ENCODE results near the gene ITM2A.

Gene ITM2A

DNA sequence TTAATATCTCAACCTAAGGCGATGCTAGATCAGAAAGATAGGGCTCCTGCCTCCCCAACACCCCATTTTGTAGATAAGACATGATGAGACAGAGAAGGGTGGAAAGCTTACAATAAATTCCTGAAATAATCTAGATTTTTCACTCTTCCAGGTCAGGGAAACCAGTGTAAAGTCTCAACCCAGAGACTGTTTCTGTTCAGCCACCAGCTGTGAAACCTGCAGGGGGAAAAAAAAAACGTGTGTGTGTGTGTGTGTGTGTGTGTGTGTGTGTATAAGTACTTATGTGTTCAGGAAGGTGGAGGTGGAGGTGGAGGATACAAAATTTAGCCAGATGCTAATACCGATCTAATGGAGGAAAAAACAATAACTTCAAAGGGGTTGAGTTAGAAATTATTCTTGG is 773 bp upstream of the ITM2A start:
- no peak overlapping the region for H3K4me3 ChIP-seq (ENCODE audit: low read depth, low read length)

GRCh38 chrX:79366556-79366872 is 620 bp downstream of the ITM2A start:
- DNase-seq (ENCODE audit: low read depth) = no peak
- TF ChIP-seq, protein P1, sequence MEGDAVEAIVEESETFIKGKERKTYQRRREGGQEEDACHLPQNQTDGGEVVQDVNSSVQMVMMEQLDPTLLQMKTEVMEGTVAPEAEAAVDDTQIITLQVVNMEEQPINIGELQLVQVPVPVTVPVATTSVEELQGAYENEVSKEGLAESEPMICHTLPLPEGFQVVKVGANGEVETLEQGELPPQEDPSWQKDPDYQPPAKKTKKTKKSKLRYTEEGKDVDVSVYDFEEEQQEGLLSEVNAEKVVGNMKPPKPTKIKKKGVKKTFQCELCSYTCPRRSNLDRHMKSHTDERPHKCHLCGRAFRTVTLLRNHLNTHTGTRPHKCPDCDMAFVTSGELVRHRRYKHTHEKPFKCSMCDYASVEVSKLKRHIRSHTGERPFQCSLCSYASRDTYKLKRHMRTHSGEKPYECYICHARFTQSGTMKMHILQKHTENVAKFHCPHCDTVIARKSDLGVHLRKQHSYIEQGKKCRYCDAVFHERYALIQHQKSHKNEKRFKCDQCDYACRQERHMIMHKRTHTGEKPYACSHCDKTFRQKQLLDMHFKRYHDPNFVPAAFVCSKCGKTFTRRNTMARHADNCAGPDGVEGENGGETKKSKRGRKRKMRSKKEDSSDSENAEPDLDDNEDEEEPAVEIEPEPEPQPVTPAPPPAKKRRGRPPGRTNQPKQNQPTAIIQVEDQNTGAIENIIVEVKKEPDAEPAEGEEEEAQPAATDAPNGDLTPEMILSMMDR (IDR thresholded peaks at IDR 0.05; ENCODE audit: control insufficient read depth, extremely low read depth, insufficient read depth) = no peak
- no peak overlapping the region for H3K4me3 ChIP-seq (ENCODE audit: low read depth, low read length)

More for the DNA sequence above, 773 bp upstream of the ITM2A start:
- TF ChIP-seq, protein P1 (IDR thresholded peaks at IDR 0.05; ENCODE audit: control insufficient read depth, extremely low read depth, insufficient read depth) = no peak
- DNase-seq (ENCODE audit: low read depth) = no peak

GRCh38 chrX:79365591-79365990 is 1.5 kb downstream of the ITM2A start:
- TF ChIP-seq, protein P1 (IDR thresholded peaks at IDR 0.05; ENCODE audit: control insufficient read depth, extremely low read depth, insufficient read depth) = no peak
- H3K4me3 ChIP-seq (ENCODE audit: low read depth, low read length) = no peak overlapping the region
- DNase-seq (ENCODE audit: low read depth) = no peak

DNA sequence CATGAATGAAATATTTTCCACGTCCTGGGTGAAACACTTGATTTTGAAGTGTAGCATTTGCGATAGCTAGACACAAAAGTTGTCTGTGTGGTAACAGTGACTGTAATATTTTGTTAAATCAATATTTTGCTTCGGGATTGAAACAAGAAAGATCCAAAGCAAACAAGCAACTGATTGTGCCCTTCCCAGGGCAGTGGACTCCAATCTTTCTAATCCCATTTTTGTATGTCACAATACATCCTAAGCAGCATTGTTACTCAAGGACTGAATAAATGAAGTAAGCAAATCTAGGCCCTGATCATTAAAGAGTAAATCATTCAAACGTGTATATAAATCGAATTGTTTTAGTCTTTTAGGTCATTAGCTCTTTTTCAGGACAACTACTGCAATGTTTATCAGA is 2.8 kb downstream of the ITM2A start:
- TF ChIP-seq, protein P1 (IDR thresholded peaks at IDR 0.05; ENCODE audit: control insufficient read depth, extremely low read depth, insufficient read depth) = no peak
- no peak for DNase-seq (ENCODE audit: low read depth)
- no peak overlapping the region for H3K4me3 ChIP-seq (ENCODE audit: low read depth, low read length)

DNA sequence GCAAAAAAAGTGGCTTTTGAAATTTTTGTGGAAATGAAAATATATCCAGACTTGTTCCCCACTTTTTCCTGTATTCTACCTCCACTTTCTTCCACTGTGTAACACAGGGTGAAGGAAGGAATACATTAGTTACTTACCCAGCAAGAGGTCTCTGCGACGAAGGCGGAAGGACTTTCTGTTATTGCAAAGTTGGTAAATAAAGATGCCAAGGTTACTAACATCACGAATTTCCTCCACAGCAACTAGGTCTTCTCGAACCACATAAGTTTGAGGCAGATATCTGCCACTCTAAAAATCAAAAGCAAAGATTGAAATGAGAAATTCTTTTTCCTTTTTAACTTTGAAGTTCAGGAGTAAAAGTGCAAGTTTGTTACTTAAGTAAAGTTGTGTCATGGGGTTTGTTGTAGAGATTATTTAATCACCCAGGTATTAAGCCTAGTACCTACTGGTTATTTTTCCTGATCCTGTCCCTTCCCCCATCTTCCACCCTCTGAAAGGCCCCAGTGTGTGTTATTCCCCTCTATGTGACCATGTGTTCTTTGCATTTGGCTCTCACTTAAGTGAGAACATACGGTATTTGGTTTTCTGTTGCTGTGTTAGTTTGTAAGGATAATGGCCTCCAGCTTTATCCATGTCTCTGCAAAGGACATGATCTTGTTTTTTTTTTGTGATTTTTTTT is 5.8 kb downstream of the ITM2A start:
- no peak overlapping the region for H3K4me3 ChIP-seq (ENCODE audit: low read depth, low read length)
- no peak for DNase-seq (ENCODE audit: low read depth)
- TF ChIP-seq, protein P1 (IDR thresholded peaks at IDR 0.05; ENCODE audit: control insufficient read depth, extremely low read depth, insufficient read depth) = no peak

GRCh38 chrX:79336869-79337815 is 30.0 kb downstream of the ITM2A start:
- TF ChIP-seq, protein P1 (IDR thresholded peaks at IDR 0.05; ENCODE audit: control insufficient read depth, extremely low read depth, insufficient read depth) = no peak
- no peak overlapping the region for H3K4me3 ChIP-seq (ENCODE audit: low read depth, low read length)
- no peak for DNase-seq (ENCODE audit: low read depth)
